CD8-positive, alpha-beta memory T cell (primary cell): ENCODE data around the gene EDA2R. TPM values are rescaled to one million over a fixed set of nuclear protein-coding genes. Genes with fewer than 3 reads are reported as not detected.

Experiments used
- CTCF ChIA-PET: fragments of 350-600 bp; sonication (Branson Sonifier 250); formaldehyde crosslinking; loops from one replicate; lab custom pipeline; 2021; ENCODE audit warnings: antibody characterized with exemption; lab: Charles Lee
- POLR2A ChIA-PET: fragments of 350-600 bp; sonication (Branson Sonifier 250); formaldehyde crosslinking; loops from one replicate; lab custom pipeline; 2021; ENCODE audit warnings: antibody characterized with exemption; lab: Charles Lee
- DNase-seq, 5 donors: peaks; one replicate each; pipeline versions ENCODE4 v3.0.0 to v3.0.0-alpha.2; 2020 to 2022; ENCODE audit warnings: mixed read lengths in 1 of 5
- H3K27ac ChIP-seq: one replicate; pipeline ENCODE4 v1.7.0; 2013; ENCODE audit warnings: low read depth, mild to moderate bottlenecking, low read length, moderate library complexity
- H3K27me3 ChIP-seq: 2 replicates; pipeline ENCODE4 v1.7.0; 2013; ENCODE audit warnings: low read length, mild to moderate bottlenecking; ENCODE audit not compliant: insufficient read depth, poor library complexity, severe bottlenecking
- H3K36me3 ChIP-seq: 2 replicates; pipeline ENCODE4 v1.7.0; 2013; ENCODE audit warnings: mild to moderate bottlenecking, low read length, moderate library complexity; ENCODE audit not compliant: insufficient read depth
- H3K4me1 ChIP-seq: 2 replicates; pipeline ENCODE4 v1.7.0; 2013; ENCODE audit warnings: mild to moderate bottlenecking, low read length, moderate library complexity; ENCODE audit not compliant: insufficient read depth
- H3K4me3 ChIP-seq: 2 replicates; pipeline ENCODE4 v1.7.0; 2013; ENCODE audit warnings: mild to moderate bottlenecking, low read length
- H3K9me3 ChIP-seq: 2 replicates; pipeline ENCODE4 v1.7.0; 2013; ENCODE audit warnings: mild to moderate bottlenecking, low read length
- H3K27ac Mint-ChIP-seq, 8 donors: one replicate each; pipeline ENCODE4 v1.8.0; 2020 to 2021; ENCODE audit warnings: mixed read lengths in 8 of 8, mild to moderate bottlenecking in 6 of 8, inconsistent platforms in 3 of 8, moderate library complexity in 3 of 8
- H3K27me3 Mint-ChIP-seq, 2 donors: one replicate each; pipeline ENCODE4 v1.8.0; 2020 to 2021; ENCODE audit warnings: mixed read lengths in 2 of 2, mild to moderate bottlenecking in 1 of 2, moderate library complexity in 1 of 2
- H3K36me3 Mint-ChIP-seq, 3 donors: one replicate each; pipeline ENCODE4 v1.8.0; 2020 to 2021; ENCODE audit warnings: mixed read lengths in 3 of 3, inconsistent platforms in 1 of 3, mild to moderate bottlenecking in 1 of 3
- H3K4me1 Mint-ChIP-seq, 3 donors: one replicate each; pipeline ENCODE4 v1.8.0; 2020 to 2021; ENCODE audit warnings: mixed read lengths in 3 of 3, inconsistent platforms in 1 of 3, mild to moderate bottlenecking in 1 of 3
- H3K4me3 Mint-ChIP-seq, 7 donors: one replicate each; pipeline ENCODE4 v1.8.0; 2020 to 2021; ENCODE audit warnings: mixed read lengths in 7 of 7, mild to moderate bottlenecking in 6 of 7, moderate library complexity in 4 of 7, inconsistent platforms in 2 of 7
- H3K9me3 Mint-ChIP-seq, 5 donors: one replicate each; pipeline ENCODE4 v1.8.0; 2020 to 2022; ENCODE audit warnings: mixed read lengths in 5 of 5, mild to moderate bottlenecking in 3 of 5, moderate library complexity in 2 of 5, inconsistent platforms in 1 of 5
- polyA plus RNA-seq: library from polyadenylated mRNA; unstranded; fragments of 300-500 nt; fragmentation: Illumina TruSeq; gene quantifications from one replicate; pipeline ENCODE4 v1.2.3, GENCODE V29; 2021
- total RNA-seq, 2 experiments: library from RNA; stranded (reverse); gene quantifications; one replicate each; pipeline ENCODE4 v1.2.3, GENCODE V29; 2021

The EDA2R gene
- total and polyA plus RNA-seq, 3 experiments from 2014 or later: 1.6 to 2.0 TPM; not detected in 1

DNA sequence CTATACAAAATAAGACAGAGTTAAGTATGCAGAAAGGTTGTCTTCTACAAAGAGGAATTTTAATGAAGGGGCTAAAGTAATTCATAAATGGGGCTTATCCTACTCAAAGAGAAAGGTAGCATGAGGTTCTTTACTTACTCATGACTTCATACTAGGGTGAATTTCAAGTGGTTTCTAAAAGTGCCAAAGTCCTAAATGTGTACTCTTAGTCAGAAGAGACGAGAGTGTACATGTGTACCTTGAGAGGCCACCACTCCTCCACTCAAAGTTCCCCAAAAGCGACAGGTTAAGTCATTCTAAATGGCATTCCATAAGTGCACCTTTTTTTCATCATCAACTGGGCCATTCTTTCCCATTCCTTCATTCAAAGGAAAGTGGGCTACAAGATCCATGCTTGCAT, 21.9 kb downstream of the EDA2R start:
- peaks cover 0 to 11% of the 10 kb centered on the region in 2 donors for H3K27me3 Mint-ChIP-seq
- Histone ChIP-seq H3K4me3 (no peak overlapping the region), H3K36me3 (no peaks in the 10 kb centered on the region), H3K27me3 (no peaks in the 10 kb centered on the region), H3K4me1 (no peaks in the 10 kb centered on the region), H3K27ac (no peak overlapping the region), H3K9me3 (no peaks in the 10 kb centered on the region)
- ChIA-PET CTCF (no interaction called here), POLR2A (no interaction called here)
- DNase-seq: no peak
- no peaks in the 10 kb centered on the region for H3K36me3 Mint-ChIP-seq
- no peak overlapping the region for H3K27ac Mint-ChIP-seq
- H3K9me3 Mint-ChIP-seq: no peaks in the 10 kb centered on the region
- H3K4me3 Mint-ChIP-seq: no peak overlapping the region
- no peaks in the 10 kb centered on the region for H3K4me1 Mint-ChIP-seq

DNA sequence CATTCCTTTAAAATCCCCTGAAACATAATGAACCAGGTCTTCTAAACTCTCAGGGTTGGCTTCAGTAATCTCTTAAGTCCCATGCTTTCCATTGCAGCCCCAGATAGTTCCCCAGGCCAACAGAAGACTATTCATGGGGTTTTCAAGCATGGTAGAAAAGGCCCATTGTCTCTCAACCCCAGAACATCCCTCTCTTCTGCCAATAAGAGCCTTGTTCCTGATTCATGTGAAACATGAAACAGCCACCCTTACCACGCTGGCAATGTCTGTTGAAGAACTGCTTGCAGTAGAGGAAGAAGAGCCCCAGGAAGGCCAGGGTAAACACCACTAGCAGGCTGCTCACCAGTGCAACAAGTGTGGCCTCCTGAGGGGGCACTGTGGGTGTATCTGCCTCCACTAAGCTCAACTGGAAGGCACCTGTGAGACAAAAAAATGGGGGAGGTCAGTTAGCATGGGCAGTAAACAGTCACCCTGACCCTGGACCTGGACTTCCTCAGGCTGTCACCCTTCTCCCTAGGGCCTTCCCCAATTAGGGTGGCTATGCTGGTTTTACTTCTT, 36.4 kb downstream of the EDA2R start:
- peaks cover 0 to 10% of the 10 kb centered on the region in 2 donors for H3K27me3 Mint-ChIP-seq
- no peak for DNase-seq
- no peaks in the 10 kb centered on the region for H3K4me1 ChIP-seq
- no peaks in the 10 kb centered on the region for H3K36me3 Mint-ChIP-seq
- no peaks in the 10 kb centered on the region for H3K27me3 ChIP-seq
- H3K36me3 ChIP-seq: no peaks in the 10 kb centered on the region
- no peak overlapping the region for H3K27ac Mint-ChIP-seq
- POLR2A ChIA-PET: no interaction called here
- H3K9me3 Mint-ChIP-seq: peaks cover 0 to 2% (median under 1%) of the 10 kb centered on the region in 5 donors
- H3K4me3 Mint-ChIP-seq: no peak overlapping the region
- CTCF ChIA-PET: no interaction called here
- no peaks in the 10 kb centered on the region for H3K4me1 Mint-ChIP-seq
- no peak overlapping the region for H3K4me3 ChIP-seq
- H3K27ac ChIP-seq: no peak overlapping the region
- H3K9me3 ChIP-seq: no peaks in the 10 kb centered on the region

DNA sequence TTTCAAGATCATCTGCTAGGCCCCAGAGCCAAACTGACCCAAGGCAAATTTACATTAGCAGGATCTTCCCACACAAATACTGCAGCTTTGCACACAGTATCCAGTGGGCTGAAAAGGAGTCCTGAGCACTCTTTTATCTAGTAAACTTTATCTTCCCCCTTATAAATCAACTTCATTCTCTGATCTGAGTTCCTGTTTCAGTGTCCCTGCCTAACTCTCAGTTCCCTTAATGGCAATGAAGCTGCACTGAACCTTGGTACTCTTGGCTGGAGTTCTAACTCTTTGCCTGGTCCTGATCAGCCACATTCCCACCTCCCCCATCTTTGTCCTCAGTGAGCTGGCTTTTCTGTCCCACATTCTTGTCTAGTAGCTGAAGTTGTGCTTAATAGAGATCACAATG, 37.4 kb downstream of the EDA2R start:
- ChIA-PET CTCF (no interaction called here), POLR2A (no interaction called here)
- no peaks in the 10 kb centered on the region for H3K9me3 ChIP-seq
- Mint-ChIP-seq H3K36me3 (no peaks in the 10 kb centered on the region), H3K27ac (no peak overlapping the region), H3K27me3 (peaks cover 0 to 10% of the 10 kb centered on the region in 2 donors), H3K9me3 (peaks cover 0 to 2% (median 0%) of the 10 kb centered on the region in 5 donors), H3K4me1 (no peaks in the 10 kb centered on the region), H3K4me3 (no peak overlapping the region)
- no peak for DNase-seq
- no peak overlapping the region for H3K27ac ChIP-seq
- no peak overlapping the region for H3K4me3 ChIP-seq
- no peaks in the 10 kb centered on the region for H3K27me3 ChIP-seq
- no peaks in the 10 kb centered on the region for H3K4me1 ChIP-seq
- H3K36me3 ChIP-seq: no peaks in the 10 kb centered on the region

DNA sequence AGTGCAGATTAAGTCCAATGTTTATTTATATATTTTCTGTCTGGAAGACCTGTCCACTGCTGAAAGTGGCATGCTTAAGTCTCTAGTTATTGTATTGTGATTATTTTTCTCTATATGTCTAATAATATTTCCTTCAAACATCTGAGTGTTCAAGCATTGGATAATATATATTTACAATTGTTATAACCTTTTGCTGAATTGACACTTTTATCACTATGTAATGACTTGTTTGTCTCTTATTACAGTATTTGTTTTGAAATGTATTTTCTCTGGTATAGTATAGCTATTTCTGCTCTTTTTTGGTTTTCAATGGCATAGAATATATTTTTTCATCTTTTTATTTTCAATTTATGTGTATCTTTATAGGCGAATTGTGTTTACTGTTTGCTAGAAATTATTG, 59.7 kb downstream of the EDA2R start:
- POLR2A ChIA-PET: no interaction called here
- Mint-ChIP-seq H3K4me3 (no peak overlapping the region), H3K4me1 (no peaks in the 10 kb centered on the region), H3K27me3 (peaks cover 0 to 6% of the 10 kb centered on the region in 2 donors), H3K27ac (no peak overlapping the region), H3K36me3 (no peaks in the 10 kb centered on the region), H3K9me3 (peaks cover 0 to 10% (median 5%) of the 10 kb centered on the region in 5 donors)
- Histone ChIP-seq H3K4me1 (no peaks in the 10 kb centered on the region), H3K27me3 (no peaks in the 10 kb centered on the region), H3K36me3 (no peaks in the 10 kb centered on the region), H3K27ac (no peak overlapping the region), H3K9me3 (no peaks in the 10 kb centered on the region), H3K4me3 (no peak overlapping the region)
- no peak for DNase-seq
- CTCF ChIA-PET: no interaction called here

DNA sequence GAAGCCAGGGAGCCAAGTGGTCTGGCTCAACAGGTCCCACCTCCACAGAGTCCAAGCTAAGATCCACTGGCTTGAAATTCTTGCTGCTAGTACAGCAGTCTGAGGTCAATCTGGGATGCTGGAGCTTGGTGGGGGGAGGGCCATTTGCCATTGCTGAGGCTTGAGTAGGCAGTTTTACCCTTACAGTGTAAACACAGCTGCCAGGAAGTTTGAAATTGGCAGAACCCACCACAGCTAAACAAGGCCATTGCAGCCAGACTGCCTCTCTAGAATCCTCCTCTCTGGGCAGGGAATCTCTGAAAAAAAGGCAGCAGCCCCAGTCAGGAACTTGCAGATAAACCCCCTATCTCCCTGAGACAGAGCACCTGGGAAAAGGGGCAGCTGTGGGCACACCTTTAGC, 84.9 kb downstream of the EDA2R start:
- Histone ChIP-seq H3K27me3 (no peaks in the 10 kb centered on the region), H3K36me3 (no peaks in the 10 kb centered on the region), H3K27ac (no peak overlapping the region), H3K4me1 (no peaks in the 10 kb centered on the region), H3K4me3 (no peak overlapping the region), H3K9me3 (no peaks in the 10 kb centered on the region)
- CTCF ChIA-PET: no interaction called here
- H3K4me3 Mint-ChIP-seq: no peak overlapping the region
- H3K27ac Mint-ChIP-seq: no peak overlapping the region
- peaks cover 0 to 8% of the 10 kb centered on the region in 2 donors for H3K27me3 Mint-ChIP-seq
- H3K4me1 Mint-ChIP-seq: no peaks in the 10 kb centered on the region
- DNase-seq: no peak
- POLR2A ChIA-PET: no interaction called here
- H3K9me3 Mint-ChIP-seq: peaks cover 0 to 3% (median 0%) of the 10 kb centered on the region in 5 donors
- H3K36me3 Mint-ChIP-seq: no peaks in the 10 kb centered on the region

DNA sequence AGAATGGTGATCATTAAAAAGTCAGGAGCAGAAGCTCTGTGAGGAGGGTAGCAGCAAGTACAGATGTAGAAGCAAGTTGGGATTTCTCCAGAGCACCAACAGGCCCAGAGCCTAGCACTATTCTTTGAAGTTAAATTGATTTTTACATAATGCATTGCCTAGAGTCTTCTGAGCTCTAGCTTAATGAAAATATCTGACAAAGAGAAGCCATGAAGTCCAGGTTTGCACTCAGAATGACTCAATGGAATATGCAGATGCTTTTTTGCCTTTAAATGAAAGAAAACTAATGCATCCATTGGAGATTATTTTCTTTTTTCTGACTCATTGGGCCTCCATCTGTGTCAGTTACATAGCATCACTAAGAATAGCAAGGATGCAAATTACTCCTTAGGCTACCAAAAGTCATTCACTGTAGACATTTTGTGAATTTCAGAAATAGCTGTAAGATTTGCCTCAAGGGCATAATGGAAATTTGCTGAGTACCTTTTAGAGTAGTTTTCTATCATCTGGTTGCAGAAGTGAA, 91.0 kb downstream of the EDA2R start:
- no peak for DNase-seq
- H3K27me3 ChIP-seq: no peaks in the 10 kb centered on the region
- Mint-ChIP-seq H3K27me3 (peaks cover 0 to 9% of the 10 kb centered on the region in 2 donors), H3K4me3 (no peak overlapping the region), H3K9me3 (no peaks in the 10 kb centered on the region), H3K36me3 (no peaks in the 10 kb centered on the region), H3K27ac (no peak overlapping the region), H3K4me1 (no peaks in the 10 kb centered on the region)
- no peaks in the 10 kb centered on the region for H3K36me3 ChIP-seq
- ChIA-PET CTCF (no interaction called here), POLR2A (no interaction called here)
- H3K4me1 ChIP-seq: no peaks in the 10 kb centered on the region
- H3K4me3 ChIP-seq: no peak overlapping the region
- no peaks in the 10 kb centered on the region for H3K9me3 ChIP-seq
- H3K27ac ChIP-seq: no peak overlapping the region
